Heart left ventricle (tissue), 16 donors: ENCODE data around the gene NUDT3. TPM values are rescaled to one million over a fixed set of nuclear protein-coding genes. Genes with fewer than 3 reads are reported as not detected.

Source experiments
- ATAC-seq, 4 donors: fragments of 200-7000 bp; cut with Tn5 transposase; one replicate each; pipeline ENCODE4 v1.9.1; 2020 to 2022; ENCODE audit warnings: moderate library complexity in 4 of 4, mild to moderate bottlenecking in 3 of 4, moderate number of reproducible peaks in 1 of 4
- DNase-seq, 5 donors: peaks; one replicate each; pipeline ENCODE4 v3.0.0-alpha.2; 2020
- H3K27ac ChIP-seq, 12 donors: fragments of 200-600 bp; sonication (generic) in 4 of 12; one replicate each; pipeline versions ENCODE4 v1.5.0 to v1.8.0; 2016 to 2022; ENCODE audit warnings: mild to moderate bottlenecking in 2 of 12
- H3K27me3 ChIP-seq, 9 donors: fragments of 200-600 bp; sonication (generic) in 2 of 9; one replicate each; pipeline versions ENCODE4 v1.5.1 to v1.8.0; 2016 to 2022; ENCODE audit warnings: mild to moderate bottlenecking in 3 of 9
- H3K36me3 ChIP-seq, 9 donors: fragments of 200-600 bp; sonication (generic) in 2 of 9; one replicate each; pipeline versions ENCODE4 v1.5.0 to v1.8.0; 2018 to 2022; ENCODE audit warnings: mild to moderate bottlenecking in 2 of 9
- H3K4me1 ChIP-seq, 12 donors: fragments of 200-600 bp; sonication (generic) in 4 of 12; one replicate each; pipeline versions ENCODE4 v1.5.0 to v1.8.0; 2016 to 2022; ENCODE audit warnings: mild to moderate bottlenecking in 3 of 12
- H3K4me3 ChIP-seq, 12 donors: fragments of 200-600 bp; sonication (generic) in 4 of 12; one replicate each; pipeline versions ENCODE4 v1.5.0 to v1.8.0; 2017 to 2022; ENCODE audit warnings: mild to moderate bottlenecking in 9 of 12, moderate library complexity in 4 of 12
- H3K9me3 ChIP-seq, 12 donors: fragments of 200-600 bp; sonication (generic) in 4 of 12; one replicate each; pipeline versions ENCODE4 v1.5.0 to v1.8.0; 2016 to 2022; ENCODE audit warnings: mild to moderate bottlenecking in 1 of 12
- POLR2A ChIP-seq, 2 donors: fragments of 450-650 bp; IDR thresholded peaks; one replicate each; pipeline ENCODE4 v1.6.1; 2017; ENCODE audit warnings: antibody characterized with exemption in 2 of 2, mild to moderate bottlenecking in 2 of 2, moderate library complexity in 2 of 2
- whole genome bisulfite sequencing, 4 donors: extraction: QIAGEN DNeasy Blood & Tissue Kit in 2 of 4; methylation state at CpG; one replicate each; pipeline versions ENCODE4 v1.1.5 to v1.1.7; 2013 to 2018; 5-methylcytosine and 5-hydroxymethylcytosine counted together
- intact Hi-C, 10 donors: fragments of 100-400 bp; cut with DNase I; formaldehyde crosslinking; loops; one replicate each; pipeline versions ENCODE4 v1.11.1 to v1.14.2; 2022
- polyA plus RNA-seq, 2 donors: library from polyadenylated mRNA; stranded (reverse); fragments of 200-250 nt; gene quantifications; one replicate each; pipeline ENCODE4 v1.2.3, GENCODE V29; 2013
- total RNA-seq, 9 donors: library from RNA; depleted of rRNA in 2 of 9; stranded (reverse); fragments of >200 nt in 2 of 9; fragmentation: NEBNext Ultra II Directional in 3 of 9; extraction: Animal tissue kit (Norgen Biotek cat#: 25700) in 3 of 9; gene quantifications; one replicate each; pipeline versions ENCODE4 v1.1.0 to v1.2.4, GENCODE V29; 2016 to 2023
- TF ChIP-seq, protein P1 (sequence below), 12 donors: fragments of 200-600 bp; sonication (generic) in 4 of 12; IDR thresholded peaks; one replicate each; pipeline versions ENCODE4 v1.5.0 to v1.8.0; 2018 to 2022; ENCODE audit warnings: antibody characterized with exemption in 12 of 12, mild to moderate bottlenecking in 5 of 12
- donor health status: ischemic (EF 13 %, LVEDD 7.1; RV severe dilation, severe dysfunction).
- donor health status: healthy with polysubstance abuse.
- donor health status: DM: no; HTN: yes; CAD: no.
- donor health status: DM: no; HTN: no; CAD: no.
- donor health status: ischemic (EF 25% LVEDD 6.9; RV normal size, moderate dysfunction).
- donor health status: ischemic (EF 25% LVEDD 5.7; RV mildly dilated, moderate dysfunction).
- donor health status: healthy.
- donor health status: DM: yes; HTN: yes; CAD: no.
- donor health status: ischemic (EF 35%, LVEDD 5.7; RV mildly dilated, moderate dysfunction).
- donor health status: nonischemic (EF 11% LVEDD 7.7; RV severe dilation, severe dysfunction).
- donor health status: DM: yes; HTN: yes; CAD: no.
- donor health status: PGD.
- donor health status: ischemic (EF 29% LVEDD 5.4; RV normal size, mild dysfunction).
- donor health status: nonischemic (EF 23%, LVEDD 6.1; RV moderate dilation, normal function).

The NUDT3 gene
- total and polyA plus RNA-seq, 11 donors = 15.9 to 68.4 (median 54.5) TPM

DNA sequence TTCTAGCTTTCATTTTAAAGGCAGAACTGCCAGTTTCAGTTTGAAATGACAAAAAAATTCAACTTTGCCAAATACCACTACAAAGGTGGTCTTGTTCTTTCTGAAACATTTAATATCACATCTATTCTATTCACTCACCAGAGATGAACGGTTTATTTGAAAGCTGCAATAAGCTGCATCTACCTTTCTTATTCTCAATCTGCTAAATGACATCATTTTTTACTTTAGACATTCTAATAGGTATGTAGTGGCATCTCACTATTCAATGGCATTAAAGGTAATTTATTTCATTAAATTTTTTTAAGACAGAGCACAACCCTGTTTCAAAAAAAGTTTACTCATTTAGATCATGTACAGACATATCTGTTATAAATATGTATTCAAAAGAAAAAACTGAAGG, 77.2 kb downstream of the NUDT3 start:
- no peaks in the 10 kb centered on the region for H3K36me3 ChIP-seq

DNA sequence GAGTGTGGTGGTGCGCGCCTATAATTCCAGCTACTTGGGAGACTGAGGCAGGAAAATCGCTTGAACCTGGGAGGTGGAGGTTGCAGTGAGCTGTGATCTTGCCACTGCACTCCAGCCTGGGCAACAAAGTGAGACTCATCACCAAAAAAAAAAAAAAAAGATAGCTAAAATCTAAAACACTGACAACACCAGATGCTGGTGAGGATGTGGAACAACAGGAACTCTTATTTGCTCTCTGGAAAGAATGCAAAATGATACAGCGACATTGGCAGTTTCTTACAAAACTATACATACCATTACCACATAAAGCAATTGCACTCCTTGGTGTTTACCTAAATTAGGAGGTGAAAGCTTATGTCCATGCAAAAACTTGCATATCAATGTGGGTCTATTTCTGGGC, 80.2 kb downstream of the NUDT3 start:
- no peaks in the 10 kb centered on the region for H3K9me3 ChIP-seq
- 86 to 97% (median 96%) methylated on average over 4 of the region's 4 CpGs for WGBS, 4 donors
- H3K27me3 ChIP-seq = no peaks in the 10 kb centered on the region
- TF ChIP-seq POLR2A (IDR thresholded peaks at IDR 0.05) = no peak
- TF ChIP-seq, protein P1, sequence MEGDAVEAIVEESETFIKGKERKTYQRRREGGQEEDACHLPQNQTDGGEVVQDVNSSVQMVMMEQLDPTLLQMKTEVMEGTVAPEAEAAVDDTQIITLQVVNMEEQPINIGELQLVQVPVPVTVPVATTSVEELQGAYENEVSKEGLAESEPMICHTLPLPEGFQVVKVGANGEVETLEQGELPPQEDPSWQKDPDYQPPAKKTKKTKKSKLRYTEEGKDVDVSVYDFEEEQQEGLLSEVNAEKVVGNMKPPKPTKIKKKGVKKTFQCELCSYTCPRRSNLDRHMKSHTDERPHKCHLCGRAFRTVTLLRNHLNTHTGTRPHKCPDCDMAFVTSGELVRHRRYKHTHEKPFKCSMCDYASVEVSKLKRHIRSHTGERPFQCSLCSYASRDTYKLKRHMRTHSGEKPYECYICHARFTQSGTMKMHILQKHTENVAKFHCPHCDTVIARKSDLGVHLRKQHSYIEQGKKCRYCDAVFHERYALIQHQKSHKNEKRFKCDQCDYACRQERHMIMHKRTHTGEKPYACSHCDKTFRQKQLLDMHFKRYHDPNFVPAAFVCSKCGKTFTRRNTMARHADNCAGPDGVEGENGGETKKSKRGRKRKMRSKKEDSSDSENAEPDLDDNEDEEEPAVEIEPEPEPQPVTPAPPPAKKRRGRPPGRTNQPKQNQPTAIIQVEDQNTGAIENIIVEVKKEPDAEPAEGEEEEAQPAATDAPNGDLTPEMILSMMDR (IDR thresholded peaks at IDR 0.05) = no peak
- DNase-seq (no peak), ATAC-seq (no peak)
- no peaks in the 10 kb centered on the region for H3K36me3 ChIP-seq
- peak overlapping the region in 1 of 12 donors; percentile 20 for H3K27ac ChIP-seq
- H3K4me1 ChIP-seq = peaks cover 0 to 38% (median 22%) of the 10 kb centered on the region in 12 donors
- H3K4me3 ChIP-seq = no peak overlapping the region
- intact Hi-C loops = no loop called here

More for the DNA sequence above, 77.2 kb downstream of the NUDT3 start:
- Histone ChIP-seq H3K4me3 (no peak overlapping the region), H3K27ac (peak overlapping the region in 1 of 12 donors; percentile 85), H3K9me3 (no peaks in the 10 kb centered on the region), H3K4me1 (peaks cover 0 to 59% (median 35%) of the 10 kb centered on the region in 12 donors), H3K27me3 (no peaks in the 10 kb centered on the region)
- DNase-seq = no peak
- TF ChIP-seq POLR2A (IDR thresholded peaks at IDR 0.05) = no peak
- TF ChIP-seq, protein P1 (IDR thresholded peaks at IDR 0.05) = no peak
- no peak for ATAC-seq
- 86 to 97% (median 92%) methylated on average over 1 of the region's 1 CpG for WGBS, 4 donors
- intact Hi-C loops = no loop called here

DNA sequence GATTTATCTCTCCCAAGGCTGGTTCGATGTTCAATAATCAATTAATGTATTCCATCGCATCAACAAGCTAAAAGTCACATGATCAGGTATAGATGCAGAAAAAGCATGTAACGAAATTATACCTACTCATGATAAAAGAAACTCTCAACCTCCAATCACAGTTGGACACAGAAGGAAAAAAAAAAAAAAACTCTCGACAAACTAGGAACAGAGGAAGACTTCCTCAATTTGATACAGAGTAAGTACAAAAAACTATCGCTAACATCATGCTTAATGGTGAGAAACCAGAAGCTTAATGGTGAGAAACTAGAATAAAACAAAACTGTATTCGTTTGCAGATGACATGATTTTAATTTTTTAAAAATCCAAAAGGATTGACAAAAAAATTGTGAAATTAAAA, 81.7 kb downstream of the NUDT3 start:
- no peaks in the 10 kb centered on the region for H3K36me3 ChIP-seq
- peaks cover 4 to 40% (median 24%) of the 10 kb centered on the region in 12 donors for H3K4me1 ChIP-seq
- intact Hi-C loops = no loop called here
- TF ChIP-seq, protein P1 (IDR thresholded peaks at IDR 0.05) = no peak
- no peak for TF ChIP-seq POLR2A (IDR thresholded peaks at IDR 0.05)
- no peak overlapping the region for H3K4me3 ChIP-seq
- DNase-seq (no peak), ATAC-seq (no peak)
- H3K27me3 ChIP-seq = no peaks in the 10 kb centered on the region
- H3K27ac ChIP-seq = no peak overlapping the region
- 86 to 92% (median 90%) methylated on average over 6 of the region's 6 CpGs for WGBS, 4 donors
- no peaks in the 10 kb centered on the region for H3K9me3 ChIP-seq

DNA sequence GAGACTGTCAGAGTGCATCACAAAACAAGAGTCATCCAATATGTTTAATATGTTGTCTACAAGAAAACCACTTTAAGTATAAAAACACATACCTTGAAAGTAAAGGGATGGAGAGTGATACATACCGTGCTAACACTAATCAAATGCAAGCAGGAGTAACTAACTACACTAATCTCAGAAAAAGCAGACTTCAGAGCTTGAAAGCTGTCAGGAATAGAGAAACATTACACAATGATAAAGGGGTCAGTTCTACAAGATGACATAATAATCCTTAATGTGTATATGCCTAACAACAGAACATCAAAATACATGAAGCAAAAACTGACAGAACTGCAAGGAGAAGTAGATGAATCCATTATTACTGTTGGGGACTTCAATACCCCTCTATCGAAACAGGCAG, 84.0 kb downstream of the NUDT3 start:
- DNase-seq (no peak), ATAC-seq (no peak)
- no peaks in the 10 kb centered on the region for H3K27me3 ChIP-seq
- 81 to 93% (median 87%) methylated on average over 2 of the region's 2 CpGs for WGBS, 4 donors
- H3K9me3 ChIP-seq = no peaks in the 10 kb centered on the region
- H3K4me1 ChIP-seq = peaks cover 7 to 51% (median 31%) of the 10 kb centered on the region in 12 donors
- H3K27ac ChIP-seq = no peak overlapping the region
- no peaks in the 10 kb centered on the region for H3K36me3 ChIP-seq
- intact Hi-C loops = loop anchor here in 1 of 10 donors (10.0 kb wide), 1 partner anchor 54 kb away; no protein-coding TSS in a partner anchor
- no peak overlapping the region for H3K4me3 ChIP-seq
- TF ChIP-seq POLR2A (IDR thresholded peaks at IDR 0.05) = no peak
- TF ChIP-seq, protein P1 (IDR thresholded peaks at IDR 0.05) = no peak
